SK-N-SH (cell line): ENCODE measurements around the gene MLLT6. TPM values are rescaled to one million over a fixed set of nuclear protein-coding genes. Genes with fewer than 3 reads are reported as not detected.

Experiments used
- CTCF ChIA-PET: fragments of 300-600, 350-600 bp; formaldehyde crosslinking; extraction: SDS; loops from one replicate; lab custom pipeline; 2021; lab: Yijun Ruan, JAX
- POLR2A ChIA-PET: fragments of 350-600 bp; sonication (Branson Sonifier 250); formaldehyde crosslinking; extraction: SDS; loops from one replicate; lab custom pipeline; 2020; ENCODE audit warnings: antibody characterized with exemption, inconsistent platforms; lab: Yijun Ruan, JAX
- DNase-seq: peaks from one replicate; pipeline ENCODE4 v3.0.0; 2012
- H2AFZ ChIP-seq: fragments of 200-600 bp; sonication (generic); 2 replicates; pipeline ENCODE4 v1.8.1; 2016; ENCODE audit warnings: antibody characterized with exemption, mild to moderate bottlenecking, low read depth
- H3F3A ChIP-seq: fragments of 200-600 bp; sonication (generic); replicated peaks from 2 replicates; pipeline ENCODE3; 2016; ENCODE audit warnings: antibody characterized with exemption, mild to moderate bottlenecking; ENCODE audit not compliant: insufficient read depth
- H3K27ac ChIP-seq, 2 experiments: fragments of 200-500 bp in 1 of 2; fragments of 200-600 bp in 1 of 2; sonication (Bioruptor generic) in 1 of 2; sonication (generic), shearing (Covaris generic) in 1 of 2; 2 replicates each; pipeline versions ENCODE4 v1.5.1 to v1.6.1; 2014 to 2016; ENCODE audit warnings: low read depth in 2 of 2, inconsistent platforms in 1 of 2, low read length in 1 of 2, mild to moderate bottlenecking in 1 of 2, mixed read lengths in 1 of 2
- H3K27me3 ChIP-seq: fragments of 200-600 bp; sonication (generic), shearing (Covaris generic); 2 replicates; pipeline ENCODE4 v1.6.1; 2016; ENCODE audit warnings: mixed run types; ENCODE audit not compliant: insufficient read depth
- H3K36me3 ChIP-seq, 2 experiments: fragments of 200-500 bp in 1 of 2; fragments of 200-600 bp in 1 of 2; sonication (Bioruptor generic) in 1 of 2; sonication (generic) in 1 of 2; replicated peaks in 1 of 2; 2 replicates each; pipeline versions ENCODE3 to v1.5.1; 2014 to 2016; ENCODE audit warnings: low read length in 1 of 2, mild to moderate bottlenecking in 1 of 2; ENCODE audit not compliant: insufficient read depth in 2 of 2, control insufficient read depth in 1 of 2
- H3K4me1 ChIP-seq, 2 experiments: fragments of 200-500 bp in 1 of 2; fragments of 200-600 bp in 1 of 2; sonication (Bioruptor generic) in 1 of 2; sonication (generic), shearing (Covaris generic) in 1 of 2; 2 replicates each; pipeline versions ENCODE4 v1.5.1 to v1.6.1; 2014 to 2016; ENCODE audit warnings: low read depth in 1 of 2, low read length in 1 of 2, mixed run types in 1 of 2; ENCODE audit not compliant: insufficient read depth in 2 of 2, control insufficient read depth in 1 of 2
- H3K4me2 ChIP-seq: fragments of 200-600 bp; sonication (generic), shearing (Covaris generic); 2 replicates; pipeline ENCODE4 v1.6.1; 2017; ENCODE audit warnings: mixed run types
- H3K4me3 ChIP-seq, 2 experiments: fragments of 200-500 bp in 1 of 2; fragments of 200-600 bp in 1 of 2; sonication (Bioruptor generic) in 1 of 2; sonication (generic), shearing (Covaris generic) in 1 of 2; 2 replicates each; pipeline versions ENCODE4 v1.5.1 to v1.8.1; 2014 to 2016; ENCODE audit warnings: low read depth in 2 of 2, inconsistent platforms in 1 of 2, low read length in 1 of 2, mild to moderate bottlenecking in 1 of 2, mixed read lengths in 1 of 2, moderate library complexity in 1 of 2
- H3K79me2 ChIP-seq: fragments of 200-600 bp; sonication (generic); 2 replicates; pipeline ENCODE4 v1.8.1; 2017; ENCODE audit warnings: mild to moderate bottlenecking; ENCODE audit not compliant: insufficient read depth
- H3K9ac ChIP-seq: fragments of 200-600 bp; sonication (generic); 2 replicates; pipeline ENCODE4 v1.6.1; 2017; ENCODE audit warnings: mixed run types
- H3K9me2 ChIP-seq: fragments of 200-600 bp; sonication (generic); 2 replicates; pipeline ENCODE4 v1.6.1; 2017; ENCODE audit warnings: mixed run types
- H3K9me3 ChIP-seq: fragments of 200-600 bp; sonication (generic); 2 replicates; pipeline ENCODE4 v1.6.1; 2017; ENCODE audit warnings: mixed run types, mild to moderate bottlenecking, moderate library complexity
- H4K20me1 ChIP-seq: fragments of 200-600 bp; sonication (generic); 2 replicates; pipeline ENCODE4 v1.6.1; 2017; ENCODE audit warnings: mild to moderate bottlenecking, mixed run types; ENCODE audit not compliant: insufficient read depth
- CTCF ChIP-seq: fragments of 200-600 bp; sonication (generic); IDR thresholded peaks from 2 replicates; pipeline ENCODE4 v1.6.1; 2017; ENCODE audit warnings: antibody characterized with exemption, mild to moderate bottlenecking, moderate library complexity
- ELF1 ChIP-seq: IDR thresholded peaks from 2 replicates; pipeline ENCODE4 v1.4.0; 2012
- EZH2phosphoT487 ChIP-seq: fragments of 200-600 bp; sonication (generic); IDR thresholded peaks from 2 replicates; pipeline ENCODE4 v1.6.1; 2017; ENCODE audit warnings: low read depth, mixed run types, mild to moderate bottlenecking, antibody characterized with exemption, moderate library complexity, borderline replicate concordance
- FOXM1 ChIP-seq: IDR thresholded peaks from 2 replicates; pipeline ENCODE4 v1.4.0; 2012; ENCODE audit warnings: low read depth, mild to moderate bottlenecking
- GABPA ChIP-seq: IDR thresholded peaks from 2 replicates; pipeline ENCODE4 v1.4.0; 2012; ENCODE audit warnings: low read depth, mild to moderate bottlenecking
- IRF3 ChIP-seq: fragments of 150-350 bp; IDR thresholded peaks from 2 replicates; pipeline ENCODE4 v1.6.1; 2016; ENCODE audit warnings: mild to moderate bottlenecking, low read depth, low read length
- JUND ChIP-seq: IDR thresholded peaks from 2 replicates; pipeline ENCODE4 v1.4.0; 2012
- MXI1 ChIP-seq: IDR thresholded peaks from 2 replicates; pipeline ENCODE4 v1.6.1; 2012; ENCODE audit warnings: mild to moderate bottlenecking, low read depth, low read length, improper control_type of control experiment
- POLR2AphosphoS5 ChIP-seq: IDR thresholded peaks from 2 replicates; pipeline ENCODE4 v1.6.1; 2012; ENCODE audit warnings: low read depth, low read length
- RFX5 ChIP-seq: IDR thresholded peaks from 2 replicates; pipeline ENCODE4 v1.6.1; 2012; ENCODE audit warnings: mild to moderate bottlenecking, improper control_type of control experiment, low read length
- RXRA ChIP-seq: IDR thresholded peaks from 2 replicates; pipeline ENCODE4 v1.4.0; 2012; ENCODE audit warnings: low read depth, mild to moderate bottlenecking, borderline replicate concordance
- SIN3A ChIP-seq: IDR thresholded peaks from 2 replicates; pipeline ENCODE4 v1.6.1; 2012; ENCODE audit warnings: low read depth, mild to moderate bottlenecking, low read length, moderate library complexity, borderline replicate concordance
- TAF1 ChIP-seq: IDR thresholded peaks from 2 replicates; pipeline ENCODE4 v1.6.1; 2012; ENCODE audit warnings: low read depth, mild to moderate bottlenecking, low read length, moderate library complexity, borderline replicate concordance
- TCF12 ChIP-seq: IDR thresholded peaks from 2 replicates; pipeline ENCODE4 v1.4.0; 2012
- USF2 ChIP-seq: fragments of 150-350 bp; IDR thresholded peaks from 2 replicates; pipeline ENCODE4 v1.6.1; 2017; ENCODE audit warnings: antibody characterized with exemption, low read length, low read depth, borderline replicate concordance
- YY1 ChIP-seq: IDR thresholded peaks from 2 replicates; pipeline ENCODE4 v1.4.0; 2012; ENCODE audit warnings: low read depth, mild to moderate bottlenecking
- WGBS: methylation state at CpG from one replicate; pipeline ENCODE4 v1.1.6; 2017; ENCODE audit warnings: low lambda C conversion rate; 5-methylcytosine and 5-hydroxymethylcytosine counted together
- polyA plus RNA-seq, 3 experiments: library from polyadenylated mRNA; depleted of rRNA; stranded (reverse); fragments of >200 nt; gene quantifications; 2 replicates each; pipeline ENCODE4 v1.2.3, GENCODE V29; 2012
- TF ChIP-seq, protein P1 (sequence below): IDR thresholded peaks from 2 replicates; pipeline ENCODE4 v1.4.0; 2012; ENCODE audit warnings: low read depth, borderline replicate concordance
- TF ChIP-seq, protein P2 (sequence below): IDR thresholded peaks from 2 replicates; pipeline ENCODE4; 2012
- TF ChIP-seq, protein P3 (sequence below): IDR thresholded peaks from 2 replicates; pipeline ENCODE4 v1.6.1; 2012; ENCODE audit warnings: mild to moderate bottlenecking, low read depth, low read length, moderate library complexity
- TF ChIP-seq, protein P4 (sequence below): IDR thresholded peaks from 2 replicates; pipeline ENCODE4 v1.4.0; 2012; ENCODE audit warnings: low read depth

Gene MLLT6
- polyA plus RNA-seq, 1 of the 3 experiments (the other 2 are of a cell fraction): 41.5 TPM

DNA sequence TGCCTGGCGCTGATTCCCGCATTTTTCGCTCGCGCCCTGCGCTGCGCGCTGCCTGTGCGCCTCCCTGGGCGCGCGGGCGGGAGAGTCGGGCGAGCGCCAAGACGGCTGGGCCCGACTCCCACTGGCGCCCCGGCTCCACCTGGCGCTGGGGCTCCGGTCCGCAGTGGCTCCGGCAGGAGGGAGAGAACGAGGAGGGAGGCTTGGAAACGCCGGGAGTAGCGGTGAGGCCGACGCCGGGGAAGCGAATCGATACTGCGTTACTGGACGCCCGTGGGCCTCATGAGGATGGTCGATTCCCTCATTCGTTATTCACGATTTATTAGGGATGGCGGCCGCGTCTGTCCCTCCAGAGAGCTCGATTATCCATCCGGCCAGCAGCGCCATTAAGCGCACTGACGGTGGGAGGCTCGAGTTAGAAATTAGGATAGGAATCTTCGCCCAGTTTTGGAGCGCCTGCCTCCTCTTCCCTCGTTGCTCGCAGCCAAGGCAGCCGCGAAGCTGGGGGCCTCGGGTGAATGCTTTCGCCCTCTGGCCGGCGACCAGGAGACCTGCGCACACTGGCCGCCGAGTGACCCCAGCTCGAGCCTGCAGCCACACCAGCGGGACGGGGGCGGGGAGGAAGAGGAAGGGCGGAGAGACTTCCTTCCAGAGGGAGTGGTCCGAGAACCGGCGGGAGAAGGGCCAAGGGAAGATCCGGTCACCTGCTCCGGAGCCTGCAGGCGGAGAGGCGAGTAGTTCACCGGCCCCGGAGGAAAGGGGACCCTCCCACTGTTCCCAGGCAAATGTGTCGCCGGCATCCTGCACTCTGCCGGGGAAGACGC is 44.4 kb downstream of the MLLT6 start:
- Histone ChIP-seq H2AFZ (peak overlapping the region; percentile 61), H3K4me3 (peak overlapping the region; percentile 91 to 93), H3F3A (peaks cover 3% of the 10 kb centered on the region), H3K36me3 (peaks cover under 1 to 5% of the 10 kb centered on the region in 2 experiments), H3K9ac (peak overlapping the region; percentile 72), H3K27ac (peak overlapping the region; percentile 63 to 98), H3K27me3 (no peaks in the 10 kb centered on the region), H4K20me1 (peaks cover 27% of the 10 kb centered on the region), H3K4me2 (peak overlapping the region; percentile 100), H3K9me3 (no peaks in the 10 kb centered on the region), H3K79me2 (peaks cover 67% of the 10 kb centered on the region), H3K4me1 (peaks cover 5 to 39% of the 10 kb centered on the region in 2 experiments; a peak in 1 of 4 replicates), H3K9me2 (no peaks in the 10 kb centered on the region)
- POLR2A ChIA-PET: interaction anchor here (0.6 to 1.9 kb wide), 3 partner anchors 25 to 101 kb away, joined by 3 to 6 read pairs (median 4); partner anchors contain the start of gene MLLT6
- CTCF ChIA-PET: interaction anchor here (0.6 to 1.8 kb wide), 4 partner anchors 14 to 73 kb away, joined by 3 to 11 read pairs (median 4); no protein-coding TSS in a partner anchor
- peak; percentile 65 for DNase-seq
- WGBS: 5% methylated on average over 11 of the region's 79 CpGs
- TF ChIP-seq, protein P1, sequence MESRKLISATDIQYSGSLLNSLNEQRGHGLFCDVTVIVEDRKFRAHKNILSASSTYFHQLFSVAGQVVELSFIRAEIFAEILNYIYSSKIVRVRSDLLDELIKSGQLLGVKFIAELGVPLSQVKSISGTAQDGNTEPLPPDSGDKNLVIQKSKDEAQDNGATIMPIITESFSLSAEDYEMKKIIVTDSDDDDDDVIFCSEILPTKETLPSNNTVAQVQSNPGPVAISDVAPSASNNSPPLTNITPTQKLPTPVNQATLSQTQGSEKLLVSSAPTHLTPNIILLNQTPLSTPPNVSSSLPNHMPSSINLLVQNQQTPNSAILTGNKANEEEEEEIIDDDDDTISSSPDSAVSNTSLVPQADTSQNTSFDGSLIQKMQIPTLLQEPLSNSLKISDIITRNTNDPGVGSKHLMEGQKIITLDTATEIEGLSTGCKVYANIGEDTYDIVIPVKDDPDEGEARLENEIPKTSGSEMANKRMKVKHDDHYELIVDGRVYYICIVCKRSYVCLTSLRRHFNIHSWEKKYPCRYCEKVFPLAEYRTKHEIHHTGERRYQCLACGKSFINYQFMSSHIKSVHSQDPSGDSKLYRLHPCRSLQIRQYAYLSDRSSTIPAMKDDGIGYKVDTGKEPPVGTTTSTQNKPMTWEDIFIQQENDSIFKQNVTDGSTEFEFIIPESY: no peak
- TF ChIP-seq, protein P2, sequence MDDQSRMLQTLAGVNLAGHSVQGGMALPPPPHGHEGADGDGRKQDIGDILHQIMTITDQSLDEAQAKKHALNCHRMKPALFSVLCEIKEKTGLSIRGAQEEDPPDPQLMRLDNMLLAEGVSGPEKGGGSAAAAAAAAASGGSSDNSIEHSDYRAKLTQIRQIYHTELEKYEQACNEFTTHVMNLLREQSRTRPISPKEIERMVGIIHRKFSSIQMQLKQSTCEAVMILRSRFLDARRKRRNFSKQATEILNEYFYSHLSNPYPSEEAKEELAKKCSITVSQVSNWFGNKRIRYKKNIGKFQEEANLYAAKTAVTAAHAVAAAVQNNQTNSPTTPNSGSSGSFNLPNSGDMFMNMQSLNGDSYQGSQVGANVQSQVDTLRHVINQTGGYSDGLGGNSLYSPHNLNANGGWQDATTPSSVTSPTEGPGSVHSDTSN: peak; percentile 24; the same call in 1 of the 2 replicates
- TF ChIP-seq, protein P3, sequence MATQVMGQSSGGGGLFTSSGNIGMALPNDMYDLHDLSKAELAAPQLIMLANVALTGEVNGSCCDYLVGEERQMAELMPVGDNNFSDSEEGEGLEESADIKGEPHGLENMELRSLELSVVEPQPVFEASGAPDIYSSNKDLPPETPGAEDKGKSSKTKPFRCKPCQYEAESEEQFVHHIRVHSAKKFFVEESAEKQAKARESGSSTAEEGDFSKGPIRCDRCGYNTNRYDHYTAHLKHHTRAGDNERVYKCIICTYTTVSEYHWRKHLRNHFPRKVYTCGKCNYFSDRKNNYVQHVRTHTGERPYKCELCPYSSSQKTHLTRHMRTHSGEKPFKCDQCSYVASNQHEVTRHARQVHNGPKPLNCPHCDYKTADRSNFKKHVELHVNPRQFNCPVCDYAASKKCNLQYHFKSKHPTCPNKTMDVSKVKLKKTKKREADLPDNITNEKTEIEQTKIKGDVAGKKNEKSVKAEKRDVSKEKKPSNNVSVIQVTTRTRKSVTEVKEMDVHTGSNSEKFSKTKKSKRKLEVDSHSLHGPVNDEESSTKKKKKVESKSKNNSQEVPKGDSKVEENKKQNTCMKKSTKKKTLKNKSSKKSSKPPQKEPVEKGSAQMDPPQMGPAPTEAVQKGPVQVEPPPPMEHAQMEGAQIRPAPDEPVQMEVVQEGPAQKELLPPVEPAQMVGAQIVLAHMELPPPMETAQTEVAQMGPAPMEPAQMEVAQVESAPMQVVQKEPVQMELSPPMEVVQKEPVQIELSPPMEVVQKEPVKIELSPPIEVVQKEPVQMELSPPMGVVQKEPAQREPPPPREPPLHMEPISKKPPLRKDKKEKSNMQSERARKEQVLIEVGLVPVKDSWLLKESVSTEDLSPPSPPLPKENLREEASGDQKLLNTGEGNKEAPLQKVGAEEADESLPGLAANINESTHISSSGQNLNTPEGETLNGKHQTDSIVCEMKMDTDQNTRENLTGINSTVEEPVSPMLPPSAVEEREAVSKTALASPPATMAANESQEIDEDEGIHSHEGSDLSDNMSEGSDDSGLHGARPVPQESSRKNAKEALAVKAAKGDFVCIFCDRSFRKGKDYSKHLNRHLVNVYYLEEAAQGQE: no peak
- TF ChIP-seq MXI1: peak; percentile 15
- no peak for TF ChIP-seq USF2
- peak; percentile 74 for TF ChIP-seq GABPA
- peak; percentile 55; the same call in 1 of the 2 replicates for TF ChIP-seq ELF1
- no peak for TF ChIP-seq TCF12
- no peak for TF ChIP-seq JUND
- TF ChIP-seq POLR2AphosphoS5: peak; percentile 86
- TF ChIP-seq FOXM1: no peak
- no peak for TF ChIP-seq RFX5
- no peak; the same call in 1 of the 2 replicates for TF ChIP-seq SIN3A
- no peak for TF ChIP-seq EZH2phosphoT487
- TF ChIP-seq, protein P4, sequence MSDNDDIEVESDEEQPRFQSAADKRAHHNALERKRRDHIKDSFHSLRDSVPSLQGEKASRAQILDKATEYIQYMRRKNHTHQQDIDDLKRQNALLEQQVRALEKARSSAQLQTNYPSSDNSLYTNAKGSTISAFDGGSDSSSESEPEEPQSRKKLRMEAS: peak; percentile 78
- peak; percentile 82 for TF ChIP-seq TAF1
- TF ChIP-seq RXRA: peak; percentile 89; the same call in 1 of the 2 replicates
- TF ChIP-seq YY1: peak; percentile 70; the same call in 1 of the 2 replicates
- TF ChIP-seq IRF3: no peak
- TF ChIP-seq CTCF: no peak
